HG03558 (cell line): ENCODE data around the gene UBQLN3.

Source experiments
- ATAC-seq: cut with Tn5 transposase; IDR thresholded peaks from one replicate; pipeline ENCODE4 v1.9.1; 2021; ENCODE audit warnings: moderate number of reproducible peaks; ENCODE audit not compliant: unreplicated experiment; ENCODE audit errors: extremely low read depth

Gene UBQLN3

GRCh38 chr11:5507177-5507932 lies 2.4 kb downstream of the UBQLN3 start:
- ATAC-seq: no peak

- no peak for ATAC-seq
Observed at GRCh38 chr11:5505363-5506048, 4.3 kb downstream of the UBQLN3 start.

- ATAC-seq: no peak
Observed at GRCh38 chr11:5504403-5504921, 5.3 kb downstream of the UBQLN3 start.

- ATAC-seq: no peak
Observed at GRCh38 chr11:5500393-5500801, 9.4 kb downstream of the UBQLN3 start.

DNA sequence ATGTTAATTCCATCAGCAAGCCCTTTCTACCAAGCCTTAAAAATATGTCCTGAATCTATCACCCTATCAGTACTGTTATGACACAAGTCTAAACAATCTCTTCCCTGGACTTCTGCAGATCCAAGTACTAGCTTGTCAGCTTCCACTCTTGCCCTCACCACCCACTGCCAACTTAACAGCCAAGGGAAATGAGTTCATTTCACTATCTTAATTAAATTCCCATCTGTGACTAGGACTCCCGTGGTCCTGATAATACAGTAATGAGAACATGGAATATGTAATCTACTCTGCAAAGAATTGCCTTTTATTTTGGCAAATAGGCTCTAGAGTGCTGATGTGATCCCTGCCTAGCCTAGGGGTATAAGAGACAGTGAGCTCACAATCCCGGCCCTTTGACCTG lies 10.1 kb downstream of the UBQLN3 start:
- ATAC-seq: no peak

DNA sequence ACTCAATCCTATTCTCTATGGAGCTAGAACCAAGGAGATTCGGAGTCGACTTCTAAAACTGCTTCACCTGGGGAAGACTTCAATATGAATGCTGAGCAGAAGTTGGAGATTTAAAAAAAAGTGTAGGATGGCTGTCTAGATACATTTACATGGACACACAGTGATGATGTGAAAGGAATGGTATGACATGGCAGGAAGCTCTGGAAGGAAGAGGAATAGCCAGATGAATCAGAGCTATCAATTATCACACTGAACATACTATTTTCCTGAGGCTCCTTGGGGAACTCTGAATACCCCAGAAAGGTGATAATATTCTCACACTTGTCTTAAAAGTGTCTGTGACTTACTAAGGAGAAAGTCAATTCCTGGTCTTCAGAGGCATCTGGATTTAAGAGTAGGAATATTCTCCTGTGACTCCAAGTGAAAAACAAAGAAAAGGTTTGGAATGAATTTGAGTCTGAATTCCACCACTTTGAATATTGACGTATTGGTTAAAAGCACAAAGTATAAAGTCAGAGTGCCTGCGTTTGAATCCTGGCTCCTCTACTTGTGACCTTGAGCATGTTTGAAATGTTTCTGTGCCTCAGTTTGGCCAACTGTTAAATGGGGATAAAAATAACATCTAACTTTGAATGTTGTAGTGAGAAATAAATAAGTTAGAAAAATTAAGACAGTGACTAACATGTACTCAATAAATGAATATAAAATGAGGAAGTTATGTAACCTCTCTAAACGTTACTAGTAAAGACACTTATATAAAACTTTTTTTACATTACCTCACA lies 20.0 kb downstream of the UBQLN3 start:
- ATAC-seq: no peak

- ATAC-seq: no peak
Observed at GRCh38 chr11:5488798-5489399, 20.9 kb downstream of the UBQLN3 start.

DNA sequence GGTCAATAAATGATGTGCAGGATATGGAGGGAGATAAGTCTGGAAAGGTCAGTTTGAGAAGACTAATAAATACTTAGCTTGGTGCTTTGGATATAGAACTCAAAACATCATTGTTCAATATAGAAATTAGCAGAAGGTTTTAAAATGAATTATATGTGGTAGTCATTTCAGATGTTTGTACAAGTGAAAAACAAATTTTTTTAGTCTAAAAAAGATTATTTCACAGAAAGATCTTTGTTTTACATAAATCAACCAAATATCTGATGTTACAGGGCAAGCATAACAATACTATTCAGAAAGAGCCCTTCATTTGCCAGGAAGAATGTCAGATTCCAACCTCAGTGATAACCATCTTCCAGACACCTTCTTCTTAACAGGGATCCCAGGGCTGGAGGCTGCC lies 21.4 kb downstream of the UBQLN3 start, which contains the start of gene OR52D1:
Gene OR52D1, plus strand, starts transcription at position 301 of the 400 bp plus-strand sequence. Its CDS starts 22 bp downstream, at position 323.
- no peak for ATAC-seq

DNA sequence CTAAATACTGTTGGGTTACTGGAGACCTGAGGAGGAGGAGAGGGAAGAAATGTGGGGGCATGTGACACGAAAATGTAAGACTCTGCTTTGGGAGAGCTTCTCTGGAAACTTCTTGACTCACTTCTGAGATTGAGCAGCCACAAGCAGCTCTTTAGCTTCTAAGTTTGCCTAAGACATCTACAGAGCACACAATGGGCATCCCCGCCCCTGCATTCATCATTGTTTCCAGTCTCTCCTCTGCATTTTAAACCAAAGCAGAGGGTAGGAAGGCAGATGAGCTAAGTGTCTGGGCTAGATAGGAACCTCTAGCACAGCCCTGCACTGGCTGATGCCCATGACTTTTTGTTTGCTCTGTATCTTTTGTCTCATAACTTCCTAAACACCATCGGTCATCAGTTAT lies 23.3 kb downstream of the UBQLN3 start:
- ATAC-seq: no peak

- no peak for ATAC-seq
Observed at GRCh38 chr11:5486003-5486402, 23.8 kb downstream of the UBQLN3 start.

GRCh38 chr11:5476186-5476819 lies 33.5 kb downstream of the UBQLN3 start:
- ATAC-seq: no peak

- no peak for ATAC-seq
Observed at GRCh38 chr11:5473921-5474320, 35.8 kb downstream of the UBQLN3 start.

DNA sequence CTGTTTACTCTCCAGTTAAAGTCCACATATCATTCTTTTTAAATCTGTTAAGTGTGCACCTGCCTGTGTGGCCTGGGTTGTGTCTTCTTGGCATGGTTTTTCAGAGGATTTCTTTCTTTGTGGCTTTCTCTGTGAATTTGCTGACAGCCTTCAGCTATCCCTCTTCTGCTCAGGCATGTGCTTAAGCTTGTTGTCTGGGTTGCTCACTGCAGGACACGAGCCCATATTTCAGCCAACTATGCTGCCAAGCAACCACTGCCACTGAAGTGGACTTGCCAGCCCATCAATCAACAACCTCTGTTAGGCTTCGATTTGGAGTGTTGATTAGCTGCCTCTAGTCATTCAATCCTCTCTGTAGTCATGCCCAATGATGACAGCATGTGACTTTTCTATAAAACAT lies 42.2 kb downstream of the UBQLN3 start:
- ATAC-seq: no peak

GRCh38 chr11:5460983-5461621 lies 48.7 kb downstream of the UBQLN3 start:
- ATAC-seq: no peak
